Urinary bladder (tissue), 4 donors: ENCODE results near the gene CCDC43. TPM values are rescaled to one million over a fixed set of nuclear protein-coding genes. Genes with fewer than 3 reads are reported as not detected.
A peak's percentile ranks its signal among the peaks of the same experiment; 100 is the strongest.
"Not testable (repeated sequence)": the region's sequence is repeated elsewhere in the genome, so short reads cannot be mapped to it uniquely, and the experiment has no call there.

ENCODE experiments used
- DNase-seq: peaks from one replicate; pipeline ENCODE4 v3.0.0-alpha.2; 2015; ENCODE audit errors: extremely low spot score
- H3K27ac ChIP-seq: one replicate; pipeline ENCODE4 v1.5.1; 2013; ENCODE audit warnings: low read depth, mild to moderate bottlenecking, moderate library complexity
- H3K36me3 ChIP-seq: one replicate; pipeline ENCODE4 v1.6.1; 2013; ENCODE audit warnings: mild to moderate bottlenecking, moderate library complexity; ENCODE audit not compliant: insufficient read depth
- H3K4me1 ChIP-seq: one replicate; pipeline ENCODE4 v1.6.1; 2013; ENCODE audit warnings: mild to moderate bottlenecking, moderate library complexity; ENCODE audit not compliant: insufficient read depth
- H3K4me3 ChIP-seq: one replicate; pipeline ENCODE4 v1.5.1; 2013; ENCODE audit warnings: low read depth, low read length
- WGBS: extraction: QIAGEN DNeasy Blood & Tissue Kit; methylation state at CpG from one replicate; pipeline ENCODE4 v1.1.7; 2013; 5-methylcytosine and 5-hydroxymethylcytosine counted together
- polyA plus RNA-seq: library from polyadenylated mRNA; stranded (reverse); fragments of 200-250 nt; gene quantifications from one replicate; pipeline ENCODE4 v1.2.3, GENCODE V29; 2013
- total RNA-seq: library from RNA; depleted of rRNA; stranded (reverse); fragments of >200 nt; gene quantifications from one replicate; pipeline ENCODE4 v1.2.3, GENCODE V29; 2014
- donor health status: healthy with polysubstance abuse.
- donor health status: healthy.

The CCDC43 gene
- total RNA-seq (27.4 TPM), polyA plus RNA-seq (10.8 TPM)

- Histone ChIP-seq H3K4me3 (peak within 1 kb of the TSS; percentile 75), H3K4me1 (peaks cover 4% of the 10 kb centered on the region), H3K36me3 (no peaks in the 10 kb centered on the region), H3K27ac (peak within 1 kb of the TSS; percentile 70)
- under 1% methylated on average over 51 of the region's 51 CpGs for WGBS
- DNase-seq: peak; percentile 69
Measured at GRCh38 chr17:44689477-44690217, at the start of gene CCDC43. TSS of gene CCDC43 (minus strand) at chr17:44689776. CDS start at chr17:44689753, 23 bp downstream.

DNA sequence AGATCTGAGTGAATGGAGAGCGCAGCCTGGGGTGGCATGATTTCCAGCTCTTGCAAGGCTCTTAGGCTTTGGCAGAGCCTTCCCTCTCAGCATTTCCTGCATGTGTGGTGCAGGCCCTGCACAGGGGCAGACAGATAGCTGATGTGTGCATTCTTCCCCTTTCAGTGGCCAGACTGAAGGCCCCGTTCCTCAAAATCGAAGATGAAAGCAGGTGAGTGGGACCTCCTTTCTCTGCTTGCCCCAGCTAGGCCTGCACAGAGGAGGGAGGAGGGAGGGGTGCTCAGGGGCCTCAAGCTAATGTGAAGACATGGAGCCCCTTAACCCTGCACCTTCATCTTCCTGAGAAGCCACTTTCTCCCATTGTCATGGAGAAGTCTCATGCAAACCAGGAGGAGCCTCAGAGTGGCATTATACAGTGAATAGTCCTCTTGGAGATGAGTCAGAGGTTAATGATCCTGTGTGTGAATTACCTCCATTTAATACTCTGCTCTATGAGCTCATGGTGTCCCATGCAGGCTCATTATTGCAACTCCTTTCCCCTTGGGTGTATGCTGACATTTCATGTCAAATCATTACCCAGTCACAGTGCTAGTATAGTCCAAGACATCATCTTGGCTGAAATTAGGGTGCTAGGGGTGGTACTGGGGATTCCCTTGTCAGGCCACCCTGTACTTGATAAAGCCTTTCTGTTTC is 48.8 kb upstream of the CCDC43 start:
- WGBS: 91% methylated on average over 3 of the region's 3 CpGs
- DNase-seq: no peak
- Histone ChIP-seq H3K4me3 (no peak overlapping the region), H3K36me3 (no peaks in the 10 kb centered on the region), H3K4me1 (no peaks in the 10 kb centered on the region), H3K27ac (no peak overlapping the region)

- H3K36me3 ChIP-seq: no peaks in the 10 kb centered on the region
- 91% methylated on average over 12 of the region's 12 CpGs for WGBS
Measured at GRCh38 chr17:44736551-44737240, 47.1 kb upstream of the CCDC43 start.

DNA sequence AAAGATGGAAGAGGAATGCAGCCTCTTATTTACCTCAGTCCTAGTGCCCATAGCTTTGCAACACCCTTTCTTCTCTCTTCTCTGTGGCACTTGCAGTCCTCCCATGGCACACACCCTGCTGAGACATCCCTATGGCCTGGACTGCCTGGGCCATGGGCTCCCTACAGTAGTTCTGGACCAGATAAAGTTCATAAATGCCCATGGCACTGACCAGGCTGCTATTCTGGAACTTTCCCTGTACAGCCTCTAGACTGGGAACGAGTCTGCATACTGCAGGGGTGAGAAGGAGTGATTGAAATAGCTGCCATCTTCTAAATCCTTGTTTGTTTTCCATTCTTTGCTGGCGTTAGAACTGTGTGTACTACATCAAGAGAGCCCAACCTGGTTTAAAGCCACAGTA is 44.7 kb upstream of the CCDC43 start:
- H3K4me3 ChIP-seq: no peak overlapping the region
- H3K27ac ChIP-seq: no peak overlapping the region
- H3K4me1 ChIP-seq: no peaks in the 10 kb centered on the region
- no peak for DNase-seq
- no peaks in the 10 kb centered on the region for H3K36me3 ChIP-seq
- 86% methylated on average over 2 of the region's 2 CpGs for WGBS

More at GRCh38 chr17:44736551-44737240, 47.1 kb upstream of the CCDC43 start:
- no peak for DNase-seq
- H3K4me3 ChIP-seq: no peak overlapping the region
- no peak overlapping the region for H3K27ac ChIP-seq
- no peaks in the 10 kb centered on the region for H3K4me1 ChIP-seq

- Histone ChIP-seq H3K27ac (no peak overlapping the region), H3K4me3 (no peak overlapping the region), H3K4me1 (no peaks in the 10 kb centered on the region), H3K36me3 (no peaks in the 10 kb centered on the region)
- DNase-seq: no peak
- WGBS: 75% methylated on average over 5 of the region's 5 CpGs
Measured at GRCh38 chr17:44733753-44734152, 44.2 kb upstream of the CCDC43 start.

- not testable (repeated sequence) for H3K36me3 ChIP-seq, H3K27ac ChIP-seq, H3K4me1 ChIP-seq, H3K4me3 ChIP-seq, DNase-seq
- WGBS: 93% methylated on average over 6 of the region's 6 CpGs
Measured at GRCh38 chr17:44726121-44726520, 36.5 kb upstream of the CCDC43 start.

DNA sequence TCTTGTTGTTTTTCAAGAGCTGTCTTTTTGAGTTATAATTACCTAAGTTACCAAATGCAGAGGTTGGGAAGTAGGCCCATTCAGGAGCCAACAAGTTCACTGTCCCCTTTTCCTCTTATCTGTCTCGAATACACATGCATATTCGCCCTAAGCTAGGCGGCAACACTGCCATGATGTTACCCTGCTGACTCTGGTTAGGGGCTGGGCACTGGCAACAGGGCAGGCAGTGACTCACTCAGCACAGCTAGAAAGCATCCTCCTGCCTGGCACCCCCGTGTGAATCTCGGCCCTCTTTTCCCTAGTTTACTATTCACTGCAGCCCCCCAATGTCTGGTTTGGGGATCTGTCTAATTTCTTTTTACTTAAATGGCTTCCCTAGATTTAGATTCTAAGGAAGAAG is 32.7 kb upstream of the CCDC43 start:
- no peak for DNase-seq
- no peaks in the 10 kb centered on the region for H3K4me1 ChIP-seq
- 92% methylated on average over 5 of the region's 5 CpGs for WGBS
- H3K4me3 ChIP-seq: no peak overlapping the region
- no peak overlapping the region for H3K27ac ChIP-seq
- no peaks in the 10 kb centered on the region for H3K36me3 ChIP-seq

- Histone ChIP-seq H3K27ac (no peak overlapping the region), H3K4me3 (no peak overlapping the region), H3K4me1 (no peaks in the 10 kb centered on the region), H3K36me3 (no peaks in the 10 kb centered on the region)
- DNase-seq: no peak
- 95% methylated on average over 1 of the region's 1 CpG for WGBS
Measured at GRCh38 chr17:44719444-44719843, 29.9 kb upstream of the CCDC43 start.

DNA sequence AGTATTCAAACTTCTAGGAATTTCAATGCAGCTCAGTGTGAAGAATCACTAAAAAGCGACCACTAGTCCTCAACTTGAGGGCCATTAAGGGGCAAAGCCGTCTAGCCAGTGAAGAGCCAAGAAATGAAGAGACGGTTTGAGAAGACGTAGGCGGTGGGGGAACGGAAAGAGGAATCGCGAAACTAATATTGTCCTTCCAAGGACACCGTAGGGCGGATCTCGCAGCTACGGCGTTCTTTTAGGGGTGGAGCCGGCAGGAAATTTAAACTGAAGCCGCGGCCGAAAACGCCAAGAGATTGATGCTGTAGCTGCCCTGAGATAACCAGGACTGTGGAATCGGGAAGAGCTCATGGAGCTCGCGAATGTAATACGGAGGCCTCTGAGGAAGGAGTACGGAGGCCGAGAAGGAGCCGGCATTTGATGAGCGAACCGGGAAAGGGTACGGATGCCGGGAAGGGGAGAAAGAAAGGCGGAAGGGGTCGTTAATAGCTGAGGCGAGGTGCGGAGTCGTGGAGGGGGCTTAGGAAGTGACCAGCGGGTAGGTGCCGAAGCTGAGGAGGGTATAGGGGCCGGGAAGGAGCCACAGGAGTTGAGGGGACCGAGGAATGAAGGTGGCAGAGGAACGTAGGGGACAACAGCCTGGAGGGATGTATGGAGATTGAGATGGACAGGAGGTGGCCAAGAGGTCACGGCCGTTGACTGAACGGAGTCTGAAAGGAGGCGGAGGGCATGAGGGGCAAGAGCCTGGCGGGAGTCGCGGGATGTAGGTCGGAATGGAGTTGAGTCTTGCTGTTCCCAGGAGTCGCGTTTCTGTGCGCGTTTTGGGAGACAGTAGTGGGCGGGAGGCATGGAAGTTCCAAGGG is 19.1 kb upstream of the CCDC43 start, which contains the start of gene DBF4B:
DBF4B (plus strand) TSS at position 265 of the 863 bp plus-strand sequence; CDS start at position 421, 156 bp downstream.
- H3K27ac ChIP-seq: peak within 1 kb of the TSS; percentile 48
- H3K36me3 ChIP-seq: no peaks in the 10 kb centered on the region
- H3K4me1 ChIP-seq: no peaks in the 10 kb centered on the region
- peak; percentile 86 for DNase-seq
- peak within 1 kb of the TSS; percentile 70 for H3K4me3 ChIP-seq
- WGBS: under 1% methylated on average over 52 of the region's 52 CpGs

GRCh38 chr17:44707755-44708400 is 18.3 kb upstream of the CCDC43 start:
- no peak for DNase-seq
- peak overlapping the region; percentile 70 for H3K4me3 ChIP-seq
- WGBS: 29% methylated on average over 4 of the region's 4 CpGs
- peak overlapping the region; percentile 48 for H3K27ac ChIP-seq
- no peaks in the 10 kb centered on the region for H3K36me3 ChIP-seq
- no peaks in the 10 kb centered on the region for H3K4me1 ChIP-seq

- H3K36me3 ChIP-seq, H3K4me3 ChIP-seq, H3K27ac ChIP-seq, DNase-seq, H3K4me1 ChIP-seq: not testable (repeated sequence)
- 90% methylated on average over 10 of the region's 10 CpGs for WGBS
Measured at GRCh38 chr17:44700288-44700687, 10.7 kb upstream of the CCDC43 start.

DNA sequence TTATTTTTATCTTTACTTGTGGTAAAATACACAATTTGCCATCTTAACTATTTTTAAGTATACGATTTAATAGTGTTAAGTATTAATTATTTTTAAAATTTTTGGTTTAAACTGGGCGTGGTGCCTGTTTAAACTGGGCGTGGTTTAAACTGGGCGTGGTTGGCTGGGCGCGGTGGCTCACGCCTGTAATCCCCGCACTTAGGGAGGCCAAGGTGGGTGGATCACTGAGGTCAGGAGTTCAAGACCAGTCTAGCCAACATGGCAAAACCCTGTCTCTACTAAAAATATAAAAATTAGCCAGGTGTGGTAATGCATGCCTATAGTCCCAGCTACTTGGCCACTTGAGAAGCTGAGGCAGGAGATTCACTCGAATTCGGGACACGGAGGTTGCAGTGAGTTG is 4.0 kb upstream of the CCDC43 start:
- WGBS: 78% methylated on average over 11 of the region's 11 CpGs
- H3K4me1 ChIP-seq: peaks cover 3% of the 10 kb centered on the region
- H3K36me3 ChIP-seq: no peaks in the 10 kb centered on the region
- H3K27ac ChIP-seq: no peak overlapping the region
- H3K4me3 ChIP-seq: no peak overlapping the region
- DNase-seq: no peak
